ENCODE data around the gene SLCO1B3.

SLCO1B3 gene

GRCh38 chr12:20883288-20883687 is 72.8 kb downstream of the SLCO1B3 start:
- no peak for DNase-seq (ENCODE audit: low read depth)

DNA sequence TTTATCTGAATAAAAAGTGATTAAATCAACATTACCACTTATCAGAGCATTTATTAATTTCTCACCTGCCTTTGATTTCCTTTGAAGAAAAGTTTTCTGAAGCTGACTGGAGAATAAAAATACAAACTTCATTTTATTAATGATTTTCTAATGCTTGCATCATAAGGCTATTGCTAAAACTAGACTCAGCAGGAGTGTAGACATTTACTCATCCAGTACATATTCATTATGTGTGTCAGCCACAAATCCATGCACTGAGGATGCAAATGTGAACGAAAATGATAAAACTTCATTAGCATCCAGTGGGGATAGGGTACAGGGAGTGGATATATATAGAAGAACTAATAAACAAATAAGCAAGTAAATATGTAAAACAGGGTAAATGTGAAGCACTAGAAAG is 74.6 kb downstream of the SLCO1B3 start:
- no peak for DNase-seq (ENCODE audit: low read depth)

DNA sequence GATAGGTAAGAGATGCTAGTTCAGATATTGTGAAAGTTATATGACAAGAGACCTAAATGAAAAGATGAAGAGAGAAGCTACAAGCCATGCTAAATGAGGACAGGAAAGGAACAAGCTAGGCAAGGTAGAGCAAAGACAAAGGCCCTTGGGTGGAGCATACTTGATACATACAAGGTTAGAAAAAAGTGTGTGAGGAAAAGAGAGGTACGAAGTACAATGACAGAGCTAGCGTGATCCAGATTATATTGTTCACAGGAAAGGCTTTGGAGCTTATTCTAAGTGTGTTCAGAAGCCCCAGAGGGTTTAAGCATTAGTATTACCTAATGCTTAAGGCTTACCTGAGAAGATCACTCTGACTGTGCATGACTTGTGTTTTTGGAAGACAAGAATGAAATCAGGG is 75.0 kb downstream of the SLCO1B3 start:
- DNase-seq (ENCODE audit: low read depth), result no peak

- DNase-seq (ENCODE audit: low read depth), result no peak
Measured at GRCh38 chr12:20917269-20917668, 106.8 kb downstream of the SLCO1B3 start.

- DNase-seq (ENCODE audit: low read depth), result no peak
Measured at GRCh38 chr12:20917819-20918218, 107.3 kb downstream of the SLCO1B3 start.

- DNase-seq (ENCODE audit: low read depth), result no peak
Measured at GRCh38 chr12:20931894-20932293, 121.4 kb downstream of the SLCO1B3 start.

GRCh38 chr12:20946732-20947131 is 136.2 kb downstream of the SLCO1B3 start:
- DNase-seq (ENCODE audit: low read depth), result no peak

DNA sequence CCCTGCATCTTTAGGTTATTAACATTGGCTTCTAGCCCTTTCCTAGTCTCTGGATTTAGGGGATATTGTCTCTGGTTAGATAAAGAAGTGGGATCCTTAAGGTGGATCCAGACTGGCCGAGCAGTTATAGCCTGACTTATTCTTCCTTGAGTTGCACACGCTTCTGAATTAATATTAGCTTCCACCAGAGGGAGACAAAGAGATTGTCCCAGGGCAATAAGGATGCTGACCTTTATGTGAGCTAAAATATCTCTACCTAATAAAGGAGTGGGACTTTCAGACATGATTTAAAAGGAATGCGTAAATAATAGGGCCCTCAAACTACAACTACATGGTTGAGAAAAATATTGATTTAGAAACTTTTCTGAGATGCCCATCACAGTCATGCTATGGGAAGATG is 139.7 kb downstream of the SLCO1B3 start:
- no peak for DNase-seq (ENCODE audit: low read depth)

DNA sequence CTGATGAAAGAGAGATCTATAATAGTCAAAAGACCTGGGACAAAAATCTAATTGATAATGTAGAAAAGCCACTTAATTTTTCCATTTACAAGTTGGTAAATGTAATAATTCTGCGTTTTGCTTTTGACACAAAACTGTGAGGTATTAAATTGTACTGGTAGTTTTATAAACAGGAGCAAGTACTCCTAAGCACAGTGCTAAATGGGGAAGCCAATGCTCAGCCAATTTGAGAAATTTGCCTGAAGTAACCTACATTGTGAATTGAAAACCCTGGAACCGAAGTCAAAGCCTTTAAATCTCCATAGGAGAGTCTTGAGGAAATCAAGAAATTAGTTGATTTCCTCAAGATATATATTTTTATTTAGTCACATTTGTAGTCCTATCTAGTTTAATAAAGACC is 152.8 kb downstream of the SLCO1B3 start:
- no peak for DNase-seq (ENCODE audit: low read depth)

- DNase-seq (ENCODE audit: low read depth), result no peak
Measured at GRCh38 chr12:20963762-20964161, 153.3 kb downstream of the SLCO1B3 start.
